Stimulated activated CD8-positive, alpha-beta memory T cell treated with anti-CD3 and anti-CD28 coated beads, Interleukin-2, amount 100 ng/mL, for 1 hour (primary cell): ENCODE data around the gene EHBP1.
"Not testable (repeated sequence)": the region's sequence is repeated elsewhere in the genome, so short reads cannot be mapped to it uniquely, and the experiment has no call there.

Experiments used
- DNase-seq, 2 donors: peaks; one replicate each; pipeline ENCODE4 v3.0.0-alpha.2; 2020; ENCODE audit warnings: low read depth in 2 of 2

EHBP1 gene

GRCh38 chr2:63073994-63074393 lies 368.5 kb downstream of the EHBP1 start:
- DNase-seq = no peak

GRCh38 chr2:63074399-63074798 lies 368.9 kb downstream of the EHBP1 start:
- not testable (repeated sequence) for DNase-seq

GRCh38 chr2:63078852-63079606 lies 373.5 kb downstream of the EHBP1 start:
- no peak for DNase-seq

- no peak for DNase-seq
Observed at GRCh38 chr2:63081404-63081803, 375.9 kb downstream of the EHBP1 start.

GRCh38 chr2:63086687-63087086 lies 381.2 kb downstream of the EHBP1 start:
- no peak for DNase-seq

GRCh38 chr2:63092401-63092800 lies 386.9 kb downstream of the EHBP1 start:
- DNase-seq = no peak

GRCh38 chr2:63092857-63093256 lies 387.3 kb downstream of the EHBP1 start:
- no peak for DNase-seq

GRCh38 chr2:63093502-63093901 lies 388.0 kb downstream of the EHBP1 start:
- DNase-seq = no peak
